ENCODE results near the gene PPP2R2B.

DNA sequence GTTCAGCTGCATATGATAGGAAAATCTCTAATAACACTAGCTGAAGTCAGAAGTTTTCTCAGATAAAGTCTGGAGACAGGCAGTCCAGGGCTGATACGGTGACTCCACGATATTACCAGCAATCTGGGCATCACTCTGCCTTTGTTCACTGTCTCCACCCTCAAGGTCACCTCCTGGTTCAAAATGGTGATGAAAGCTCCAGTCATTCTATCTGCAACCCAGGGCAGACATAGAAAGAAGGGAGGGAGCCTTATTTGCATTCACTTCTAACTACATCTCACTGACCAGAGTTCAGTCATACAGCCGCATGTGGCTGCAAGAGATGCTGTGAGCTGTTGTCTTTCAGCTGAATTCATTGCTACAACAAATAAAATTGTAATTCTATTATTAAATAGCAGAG lies 340.1 kb downstream of the PPP2R2B start:
- no peak for TF ChIP-seq TARDBP (IDR thresholded peaks at IDR 0.05)
- TF ChIP-seq, protein P1, sequence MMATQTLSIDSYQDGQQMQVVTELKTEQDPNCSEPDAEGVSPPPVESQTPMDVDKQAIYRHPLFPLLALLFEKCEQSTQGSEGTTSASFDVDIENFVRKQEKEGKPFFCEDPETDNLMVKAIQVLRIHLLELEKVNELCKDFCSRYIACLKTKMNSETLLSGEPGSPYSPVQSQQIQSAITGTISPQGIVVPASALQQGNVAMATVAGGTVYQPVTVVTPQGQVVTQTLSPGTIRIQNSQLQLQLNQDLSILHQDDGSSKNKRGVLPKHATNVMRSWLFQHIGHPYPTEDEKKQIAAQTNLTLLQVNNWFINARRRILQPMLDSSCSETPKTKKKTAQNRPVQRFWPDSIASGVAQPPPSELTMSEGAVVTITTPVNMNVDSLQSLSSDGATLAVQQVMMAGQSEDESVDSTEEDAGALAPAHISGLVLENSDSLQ (IDR thresholded peaks at IDR 0.05), result no peak
